Left cardiac atrium (tissue), 4 donors: ENCODE measurements around the gene NLRP1. TPM values are rescaled to one million over a fixed set of nuclear protein-coding genes. Genes with fewer than 3 reads are reported as not detected.

Experiments
- ATAC-seq, 2 donors: fragments of 200-7000 bp; cut with Tn5 transposase; one replicate each; pipeline ENCODE4 v1.9.1; 2020; ENCODE audit warnings: mild to moderate bottlenecking in 2 of 2, moderate library complexity in 2 of 2
- DNase-seq: peaks from one replicate; pipeline ENCODE4 v3.0.0-alpha.2; 2020
- intact Hi-C, 2 donors: fragments of 100-400 bp; cut with DNase I; formaldehyde crosslinking; loops; one replicate each; pipeline versions ENCODE4 v1.14.1 to v1.15.1; 2022 to 2023
- total RNA-seq, 2 donors: library from RNA; stranded (reverse); fragmentation: NEBNext Ultra II Directional; extraction: Animal tissue kit (Norgen Biotek cat#: 25700); gene quantifications; one replicate each; pipeline ENCODE4 v1.2.1, GENCODE V29; 2021
- donor health status: DM: no; HTN: yes; CAD: no.
- donor health status: DM: no; HTN: yes; CAD: no; lungs with severe emphysema.
- donor health status: DM: yes; HTN: yes; CAD: no.
- donor health status: Dilated cardiomyopathy.

Gene NLRP1
- total RNA-seq, 2 donors from 2014 or later: 10.4 to 10.5 TPM

GRCh38 chr17:5561736-5562571 is 22.4 kb downstream of the NLRP1 start:
- no peak for DNase-seq
- intact Hi-C loops: no loop called here
- ATAC-seq: peak in 1 of 2 donors; percentile 83

GRCh38 chr17:5560361-5560988 is 23.8 kb downstream of the NLRP1 start:
- no peak for ATAC-seq
- intact Hi-C loops: no loop called here
- DNase-seq: no peak

GRCh38 chr17:5558815-5559785 is 25.2 kb downstream of the NLRP1 start:
- intact Hi-C loops: no loop called here
- ATAC-seq (no peak), DNase-seq (no peak)

- intact Hi-C loops: no loop called here
- ATAC-seq (no peak), DNase-seq (no peak)
Observed at GRCh38 chr17:5557990-5558389, 26.3 kb downstream of the NLRP1 start.

- intact Hi-C loops: no loop called here
- ATAC-seq (no peak), DNase-seq (no peak)
Observed at GRCh38 chr17:5557485-5557884, 26.8 kb downstream of the NLRP1 start.

- intact Hi-C loops: no loop called here
- ATAC-seq (peak in 1 of 2 donors; percentile 65), DNase-seq (no peak)
Observed at GRCh38 chr17:5555254-5555653, 29.1 kb downstream of the NLRP1 start.

- no peak for DNase-seq
- intact Hi-C loops: no loop called here
- no peak for ATAC-seq
Observed at GRCh38 chr17:5553479-5553878, 30.8 kb downstream of the NLRP1 start.

- DNase-seq: no peak
- ATAC-seq: no peak
- intact Hi-C loops: no loop called here
Observed at GRCh38 chr17:5552841-5553240, 31.5 kb downstream of the NLRP1 start.

- ATAC-seq (no peak), DNase-seq (no peak)
- intact Hi-C loops: no loop called here
Observed at GRCh38 chr17:5545051-5545987, 39.0 kb downstream of the NLRP1 start.

- intact Hi-C loops: no loop called here
- no peak for ATAC-seq
- no peak for DNase-seq
Observed at GRCh38 chr17:5544115-5544514, 40.2 kb downstream of the NLRP1 start.

- ATAC-seq (no peak), DNase-seq (no peak)
- intact Hi-C loops: no loop called here
Observed at GRCh38 chr17:5541610-5542202, 42.6 kb downstream of the NLRP1 start.

- intact Hi-C loops: no loop called here
- ATAC-seq: no peak
- DNase-seq: no peak
Observed at GRCh38 chr17:5540321-5540720, 44.0 kb downstream of the NLRP1 start.

GRCh38 chr17:5539286-5539685 is 45.0 kb downstream of the NLRP1 start:
- ATAC-seq (no peak), DNase-seq (no peak)
- intact Hi-C loops: no loop called here

- intact Hi-C loops: no loop called here
- ATAC-seq (peak in 1 of 2 donors; percentile 40), DNase-seq (no peak)
Observed at GRCh38 chr17:5536866-5537650, 47.3 kb downstream of the NLRP1 start.

GRCh38 chr17:5535436-5535835 is 48.9 kb downstream of the NLRP1 start:
- DNase-seq: no peak
- no peak for ATAC-seq
- intact Hi-C loops: no loop called here

- intact Hi-C loops: no loop called here
- ATAC-seq (no peak), DNase-seq (no peak)
Observed at GRCh38 chr17:5533486-5534315, 50.6 kb downstream of the NLRP1 start.

- intact Hi-C loops: no loop called here
- DNase-seq: no peak
- ATAC-seq: no peak
Observed at GRCh38 chr17:5532581-5532980, 51.7 kb downstream of the NLRP1 start.
